ENCODE results near the gene SPAG5.
A peak's percentile ranks its signal among the peaks of the same experiment; 100 is the strongest.

Gene SPAG5

GRCh38 chr17:28573521-28573920, 25.3 kb downstream of the SPAG5 start:
- DNase-seq (ENCODE audit: low spot score), result no peak

GRCh38 chr17:28573040-28573380, 25.8 kb downstream of the SPAG5 start:
- DNase-seq (ENCODE audit: low spot score), result no peak

- DNase-seq (ENCODE audit: low spot score), result no peak
These were observed 26.4 kb downstream of the SPAG5 start for GRCh38 chr17:28572259-28573039.

DNA sequence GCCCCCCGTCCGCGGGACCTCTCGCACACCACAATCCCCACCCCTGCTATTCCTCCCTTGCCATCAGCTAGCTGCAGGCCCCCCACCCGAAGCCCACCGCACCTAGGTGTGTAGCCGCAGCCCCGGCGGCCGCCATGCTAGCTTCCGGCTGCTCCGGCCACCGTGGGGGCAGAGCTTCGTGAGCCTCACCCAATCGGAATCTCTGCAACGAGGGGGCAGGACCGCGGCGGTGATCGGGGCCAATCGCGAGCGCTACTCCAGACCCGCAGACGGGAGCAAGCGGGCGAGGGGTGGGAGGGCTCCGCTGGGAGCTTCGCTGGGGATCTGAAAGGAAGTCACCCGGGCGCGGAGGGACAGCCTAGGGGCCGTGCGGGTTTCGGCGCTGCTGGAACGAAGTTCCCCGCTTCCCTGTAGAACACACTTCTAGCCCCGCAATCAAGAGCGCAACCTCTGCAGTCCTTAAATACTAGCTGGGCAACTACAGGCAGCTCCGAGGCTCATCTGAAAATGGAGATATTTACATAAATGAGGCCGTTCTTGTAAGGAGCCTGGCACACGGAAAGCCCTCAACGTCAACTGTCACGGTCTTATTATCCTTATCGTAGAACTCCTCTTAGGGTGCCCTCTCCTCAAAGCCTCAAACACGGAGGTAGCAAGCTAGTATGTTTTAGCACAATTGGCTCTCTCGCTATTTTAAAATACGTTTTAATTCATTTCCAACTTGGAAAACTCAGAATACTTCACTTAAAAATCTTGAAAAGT, 27.3 kb downstream of the SPAG5 start, which contains the start of gene PIGS:
PIGS (minus strand) TSS at position 164 of the 762 bp plus-strand sequence; CDS start at position 136, 28 bp downstream.
- DNase-seq (ENCODE audit: low spot score), result peak; percentile 91

DNA sequence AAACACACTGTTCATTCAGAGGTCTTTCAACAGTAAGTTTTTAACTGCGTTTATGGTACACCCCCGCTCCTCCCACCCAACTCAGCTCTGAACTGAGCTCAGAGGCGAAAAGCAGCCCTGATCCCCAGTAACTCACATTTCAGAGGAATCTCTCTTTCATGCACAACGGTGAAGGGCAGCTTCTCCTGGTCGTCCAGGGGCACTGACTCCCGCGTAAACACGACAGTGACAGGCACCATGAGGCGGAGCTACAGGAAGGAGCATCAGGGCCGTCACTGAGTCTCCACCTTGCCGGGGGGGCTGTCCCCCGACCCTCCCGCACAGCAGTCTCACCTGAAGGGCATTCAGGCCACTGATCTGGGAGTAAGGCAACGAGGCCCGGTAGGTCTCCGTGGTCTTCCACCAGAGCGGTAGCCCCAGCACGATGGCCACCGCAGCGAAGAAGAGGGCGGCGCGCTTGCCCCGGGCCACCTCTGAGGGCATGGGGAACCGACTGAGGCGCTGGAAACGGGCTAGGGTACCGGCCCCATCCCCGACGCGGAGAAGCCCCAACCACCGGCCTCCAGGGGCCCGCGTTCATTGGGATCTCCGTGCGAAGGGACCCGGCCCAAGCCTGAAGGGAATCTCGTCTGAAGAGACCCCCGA, 28.0 kb downstream of the SPAG5 start:
- peak; percentile 45 for DNase-seq (ENCODE audit: low spot score)

- no peak for DNase-seq (ENCODE audit: low spot score)
These were observed 29.4 kb downstream of the SPAG5 start for GRCh38 chr17:28569446-28569845.

GRCh38 chr17:28567604-28568003, 31.2 kb downstream of the SPAG5 start:
- DNase-seq (ENCODE audit: low spot score), result peak; percentile 44

GRCh38 chr17:28563475-28563874, 35.4 kb downstream of the SPAG5 start:
- DNase-seq (ENCODE audit: low spot score), result no peak

- no peak for DNase-seq (ENCODE audit: low spot score)
These were observed 43.8 kb downstream of the SPAG5 start for GRCh38 chr17:28555022-28555421.

GRCh38 chr17:28554565-28554964, 44.3 kb downstream of the SPAG5 start:
- no peak for DNase-seq (ENCODE audit: low spot score)

DNA sequence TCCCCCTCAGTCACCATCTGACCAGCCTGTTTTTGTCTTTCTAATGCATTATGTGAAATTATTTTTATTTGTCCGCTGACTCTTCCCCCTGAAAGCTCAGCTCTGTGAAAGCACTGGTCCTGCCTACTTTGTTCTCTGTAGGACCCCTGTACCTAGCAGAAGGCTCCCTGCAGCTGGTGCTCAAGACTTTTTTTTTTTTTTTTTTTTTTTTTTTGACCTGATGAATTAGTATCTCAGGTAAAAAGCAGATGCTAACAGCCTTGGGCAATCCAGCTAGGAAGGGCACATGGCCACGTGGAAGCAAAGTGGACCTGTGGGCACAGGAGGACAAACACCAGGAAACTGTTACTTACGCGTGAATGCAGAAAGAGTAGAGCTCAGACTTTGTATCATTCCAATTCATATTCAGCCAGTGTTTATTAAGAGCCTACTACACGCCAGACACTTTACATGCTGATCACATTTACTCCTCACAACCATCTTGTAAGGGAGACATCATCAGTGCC, 45.8 kb downstream of the SPAG5 start:
- DNase-seq (ENCODE audit: low spot score), result no peak

DNA sequence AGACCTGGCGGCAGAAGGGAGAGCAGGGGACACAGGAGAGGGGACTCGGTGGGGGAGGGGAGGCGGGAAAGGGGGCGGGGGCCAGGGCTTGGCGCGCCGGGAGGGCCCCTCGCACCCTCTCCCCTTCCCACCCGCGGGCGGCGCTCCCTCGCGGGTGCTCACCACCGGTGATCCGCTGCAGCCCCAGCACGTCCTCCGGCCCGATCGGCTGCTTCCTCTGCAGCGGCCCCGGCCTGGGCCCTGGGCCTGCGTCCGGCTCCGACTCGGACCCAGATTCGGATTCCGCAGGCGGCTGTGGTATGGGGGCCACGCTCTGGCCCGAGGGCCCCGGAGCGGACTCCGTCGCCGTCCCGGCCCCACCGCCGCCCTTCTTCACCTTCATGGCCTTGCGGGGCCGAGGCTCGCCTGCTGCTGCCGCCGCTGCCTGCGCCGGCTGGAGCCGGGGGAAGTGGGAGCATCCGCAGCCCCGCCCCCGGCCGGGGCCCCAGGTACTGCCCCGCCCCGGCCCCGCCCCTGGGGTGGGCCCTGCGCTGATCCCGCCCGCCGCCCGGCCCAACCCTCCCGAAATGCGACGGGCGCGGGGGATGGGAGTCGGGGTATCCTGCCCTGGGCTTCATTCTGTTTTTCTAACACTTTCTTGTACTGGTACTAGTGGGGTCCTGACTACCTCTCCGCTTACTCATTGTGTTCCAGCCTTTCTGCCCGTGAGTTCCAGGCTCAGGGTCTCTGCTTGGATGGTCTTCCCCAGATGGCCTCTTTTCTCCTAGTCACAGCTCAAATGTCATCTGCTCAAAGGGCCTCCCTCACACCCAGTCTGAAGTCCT, 46.4 kb downstream of the SPAG5 start, which contains the start of gene UNC119:
UNC119 (minus strand) TSS at position 449 of the 824 bp plus-strand sequence; CDS start at position 382, 67 bp downstream.
- DNase-seq (ENCODE audit: low spot score), result peak; percentile 42

DNA sequence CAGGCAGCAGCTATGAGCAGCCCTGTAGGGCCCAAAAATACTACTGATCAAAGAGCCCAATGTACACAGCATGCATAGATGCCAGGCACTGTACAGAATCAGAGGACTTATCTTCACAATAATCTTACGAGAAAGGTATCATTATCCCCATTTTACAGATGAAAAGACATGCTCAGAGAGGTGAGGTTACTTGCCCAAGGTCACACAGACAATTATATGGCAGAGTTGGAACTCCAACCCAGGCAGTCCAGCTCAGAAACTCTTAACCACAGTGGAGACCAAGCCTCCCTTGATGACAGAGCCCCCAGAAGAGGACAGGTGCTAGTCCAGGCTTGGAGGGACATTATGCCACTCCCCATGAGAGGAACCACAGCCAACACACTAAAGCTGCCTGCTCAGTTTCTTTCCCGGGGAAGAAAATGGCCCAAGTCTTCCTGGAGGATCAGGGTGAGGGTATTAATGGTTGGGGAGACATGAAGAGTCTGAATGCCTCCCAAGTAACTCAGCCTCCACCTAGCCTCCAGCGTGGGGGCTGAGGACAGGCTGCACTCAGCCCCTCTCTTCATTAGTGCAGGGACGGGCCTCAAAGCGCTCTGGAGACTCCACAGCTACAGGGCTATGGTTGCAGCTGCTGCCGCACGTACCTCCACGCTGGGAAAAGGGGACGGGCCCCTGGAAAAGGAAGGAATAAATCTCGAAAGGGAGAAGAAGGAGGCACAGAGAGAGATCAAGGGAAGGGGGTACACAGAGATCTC, 47.2 kb downstream of the SPAG5 start:
- no peak for DNase-seq (ENCODE audit: low spot score)

DNA sequence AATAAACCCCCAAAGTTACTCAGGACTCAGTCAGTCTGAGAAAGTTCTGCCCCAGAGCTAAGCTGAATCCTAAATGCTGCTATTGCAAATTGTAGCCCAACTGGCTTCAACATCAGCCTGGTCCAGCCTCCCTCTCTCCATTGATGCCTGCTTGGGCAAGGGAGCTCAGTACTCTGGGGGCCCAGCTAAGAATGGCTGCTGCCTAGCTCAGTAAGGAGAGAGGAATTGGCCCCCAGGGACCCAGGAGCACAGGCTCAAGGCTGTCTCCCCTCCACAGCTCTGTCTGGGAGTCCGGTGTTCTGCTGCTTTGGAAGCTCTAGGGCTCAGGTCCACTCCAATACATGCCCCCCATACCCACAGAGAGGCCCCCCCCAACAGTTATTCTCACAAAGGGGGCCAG, 48.0 kb downstream of the SPAG5 start:
- DNase-seq (ENCODE audit: low spot score), result no peak

GRCh38 chr17:28549236-28550132, 49.3 kb downstream of the SPAG5 start:
- DNase-seq (ENCODE audit: low spot score), result no peak

GRCh38 chr17:28548417-28549130, 50.3 kb downstream of the SPAG5 start:
- DNase-seq (ENCODE audit: low spot score), result no peak

- DNase-seq (ENCODE audit: low spot score), result peak; percentile 60
These were observed 51.0 kb downstream of the SPAG5 start for GRCh38 chr17:28547623-28548416.

- no peak for DNase-seq (ENCODE audit: low spot score)
These were observed 51.7 kb downstream of the SPAG5 start for GRCh38 chr17:28547096-28547622.
